Suprapubic skin (tissue), 4 donors: ENCODE measurements around the gene SPINT2. TPM values are rescaled to one million over a fixed set of nuclear protein-coding genes. Genes with fewer than 3 reads are reported as not detected.

Experiments used
- DNase-seq, 2 donors: peaks; one replicate each; pipeline ENCODE4 v3.0.0-alpha.2; 2019; ENCODE audit warnings: low spot score in 2 of 2
- H3K27ac ChIP-seq: fragments of 200-600 bp; sonication (generic); one replicate; pipeline ENCODE4 v1.5.1; 2019
- H3K27me3 ChIP-seq: fragments of 200-600 bp; sonication (generic); one replicate; pipeline ENCODE4 v1.5.1; 2019
- H3K36me3 ChIP-seq: fragments of 200-600 bp; sonication (generic); one replicate; pipeline ENCODE4 v1.5.1; 2019
- H3K4me1 ChIP-seq: fragments of 200-600 bp; sonication (generic); one replicate; pipeline ENCODE4 v1.5.1; 2019
- H3K4me3 ChIP-seq: fragments of 200-600 bp; sonication (generic); one replicate; pipeline ENCODE4 v1.5.1; 2019; ENCODE audit warnings: mild to moderate bottlenecking
- H3K9me3 ChIP-seq: fragments of 200-600 bp; sonication (generic); one replicate; pipeline ENCODE4 v1.5.1; 2019
- EP300 ChIP-seq: sonication (generic); formaldehyde crosslinking; IDR thresholded peaks from one replicate; pipeline ENCODE4 v1.6.1; 2017; ENCODE audit warnings: antibody characterized with exemption
- POLR2A ChIP-seq, 2 donors: fragments of 450-650 bp; IDR thresholded peaks; one replicate each; pipeline ENCODE4 v1.6.1; 2017; ENCODE audit warnings: antibody characterized with exemption in 2 of 2, mild to moderate bottlenecking in 2 of 2, moderate library complexity in 2 of 2
- POLR2AphosphoS5 ChIP-seq, 3 donors: sonication (generic); formaldehyde crosslinking; IDR thresholded peaks; one replicate each; pipeline ENCODE4 v1.6.1; 2017; ENCODE audit warnings: antibody characterized with exemption in 3 of 3
- WGBS: methylation state at CpG from one replicate; pipeline ENCODE4 v1.1.5; 2018; 5-methylcytosine and 5-hydroxymethylcytosine counted together
- total RNA-seq, 4 donors: library from RNA; depleted of rRNA; stranded (reverse); fragments of >200 nt; gene quantifications; one replicate each; pipeline ENCODE4 v1.1.0, GENCODE V29; 2016
- TF ChIP-seq, protein P1 (sequence below), 2 donors: fragments of 200-600 bp in 1 of 2; fragments of 450-650 bp in 1 of 2; sonication (generic) in 1 of 2; IDR thresholded peaks; one replicate each; pipeline ENCODE4 v1.5.1; 2016 to 2019; ENCODE audit warnings: antibody characterized with exemption in 2 of 2, mild to moderate bottlenecking in 1 of 2, moderate library complexity in 1 of 2

Gene SPINT2
- total RNA-seq, 4 donors from 2014 or later, result 359 to 639 (median 494) TPM

GRCh38 chr19:38308006-38308766 is 43.8 kb downstream of the SPINT2 start:
- TF ChIP-seq EP300 (no peak), POLR2AphosphoS5 (IDR thresholded peaks at IDR 0.05) (no peak), POLR2A (IDR thresholded peaks at IDR 0.05) (no peak)
- TF ChIP-seq, protein P1, sequence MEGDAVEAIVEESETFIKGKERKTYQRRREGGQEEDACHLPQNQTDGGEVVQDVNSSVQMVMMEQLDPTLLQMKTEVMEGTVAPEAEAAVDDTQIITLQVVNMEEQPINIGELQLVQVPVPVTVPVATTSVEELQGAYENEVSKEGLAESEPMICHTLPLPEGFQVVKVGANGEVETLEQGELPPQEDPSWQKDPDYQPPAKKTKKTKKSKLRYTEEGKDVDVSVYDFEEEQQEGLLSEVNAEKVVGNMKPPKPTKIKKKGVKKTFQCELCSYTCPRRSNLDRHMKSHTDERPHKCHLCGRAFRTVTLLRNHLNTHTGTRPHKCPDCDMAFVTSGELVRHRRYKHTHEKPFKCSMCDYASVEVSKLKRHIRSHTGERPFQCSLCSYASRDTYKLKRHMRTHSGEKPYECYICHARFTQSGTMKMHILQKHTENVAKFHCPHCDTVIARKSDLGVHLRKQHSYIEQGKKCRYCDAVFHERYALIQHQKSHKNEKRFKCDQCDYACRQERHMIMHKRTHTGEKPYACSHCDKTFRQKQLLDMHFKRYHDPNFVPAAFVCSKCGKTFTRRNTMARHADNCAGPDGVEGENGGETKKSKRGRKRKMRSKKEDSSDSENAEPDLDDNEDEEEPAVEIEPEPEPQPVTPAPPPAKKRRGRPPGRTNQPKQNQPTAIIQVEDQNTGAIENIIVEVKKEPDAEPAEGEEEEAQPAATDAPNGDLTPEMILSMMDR (IDR thresholded peaks at IDR 0.05), result no peak
- 75% methylated on average over 12 of the region's 12 CpGs for WGBS

GRCh38 chr19:38308926-38309614 is 44.7 kb downstream of the SPINT2 start:
- Histone ChIP-seq H3K9me3 (no peaks in the 10 kb centered on the region), H3K27me3 (no peaks in the 10 kb centered on the region), H3K4me3 (no peak overlapping the region), H3K36me3 (peaks cover 29% of the 10 kb centered on the region), H3K4me1 (peaks cover 15% of the 10 kb centered on the region), H3K27ac (no peak overlapping the region)
- TF ChIP-seq EP300 (no peak), POLR2AphosphoS5 (IDR thresholded peaks at IDR 0.05) (no peak), POLR2A (IDR thresholded peaks at IDR 0.05) (no peak)
- TF ChIP-seq, protein P1 (IDR thresholded peaks at IDR 0.05), result no peak
- DNase-seq, result no peak
- 92% methylated on average over 15 of the region's 24 CpGs for WGBS

More at GRCh38 chr19:38308006-38308766, 43.8 kb downstream of the SPINT2 start:
- no peaks in the 10 kb centered on the region for H3K27me3 ChIP-seq
- H3K4me3 ChIP-seq, result no peak overlapping the region
- peaks cover 29% of the 10 kb centered on the region for H3K36me3 ChIP-seq
- no peak overlapping the region for H3K27ac ChIP-seq
- H3K4me1 ChIP-seq, result peaks cover 21% of the 10 kb centered on the region
- H3K9me3 ChIP-seq, result no peaks in the 10 kb centered on the region
- no peak for DNase-seq

GRCh38 chr19:38309615-38310278 is 45.4 kb downstream of the SPINT2 start:
- no peaks in the 10 kb centered on the region for H3K27me3 ChIP-seq
- peaks cover 8% of the 10 kb centered on the region for H3K4me1 ChIP-seq
- no peak overlapping the region for H3K27ac ChIP-seq
- DNase-seq, result no peak
- peaks cover 29% of the 10 kb centered on the region for H3K36me3 ChIP-seq
- no peaks in the 10 kb centered on the region for H3K9me3 ChIP-seq
- WGBS, result 100% methylated on average over 3 of the region's 3 CpGs
- H3K4me3 ChIP-seq, result no peak overlapping the region
- no peak for TF ChIP-seq POLR2AphosphoS5 (IDR thresholded peaks at IDR 0.05)
- no peak for TF ChIP-seq POLR2A (IDR thresholded peaks at IDR 0.05)
- TF ChIP-seq, protein P1 (IDR thresholded peaks at IDR 0.05), result no peak
- TF ChIP-seq EP300, result no peak

- Histone ChIP-seq H3K27me3 (no peaks in the 10 kb centered on the region), H3K4me3 (no peak overlapping the region), H3K36me3 (peaks cover 25% of the 10 kb centered on the region), H3K27ac (no peak overlapping the region), H3K4me1 (peaks cover 8% of the 10 kb centered on the region), H3K9me3 (no peaks in the 10 kb centered on the region)
- 91% methylated on average over 2 of the region's 2 CpGs for WGBS
- no peak for DNase-seq
- TF ChIP-seq, protein P1 (IDR thresholded peaks at IDR 0.05), result no peak
- no peak for TF ChIP-seq EP300
Measured at GRCh38 chr19:38310279-38310670, 45.9 kb downstream of the SPINT2 start.

GRCh38 chr19:38310986-38311385 is 46.6 kb downstream of the SPINT2 start:
- DNase-seq, result no peak
- H3K36me3 ChIP-seq, result peaks cover 25% of the 10 kb centered on the region
- H3K27me3 ChIP-seq, result no peaks in the 10 kb centered on the region
- peaks cover 8% of the 10 kb centered on the region for H3K4me1 ChIP-seq
- H3K9me3 ChIP-seq, result no peaks in the 10 kb centered on the region
- TF ChIP-seq POLR2AphosphoS5 (IDR thresholded peaks at IDR 0.05), result no peak
- TF ChIP-seq, protein P1 (IDR thresholded peaks at IDR 0.05), result no peak
- TF ChIP-seq POLR2A (IDR thresholded peaks at IDR 0.05), result no peak
- TF ChIP-seq EP300, result no peak
- no peak overlapping the region for H3K4me3 ChIP-seq
- H3K27ac ChIP-seq, result no peak overlapping the region
- WGBS, result 97% methylated on average over 6 of the region's 6 CpGs
